ENCODE results near the gene PLXNA4.

The PLXNA4 gene

DNA sequence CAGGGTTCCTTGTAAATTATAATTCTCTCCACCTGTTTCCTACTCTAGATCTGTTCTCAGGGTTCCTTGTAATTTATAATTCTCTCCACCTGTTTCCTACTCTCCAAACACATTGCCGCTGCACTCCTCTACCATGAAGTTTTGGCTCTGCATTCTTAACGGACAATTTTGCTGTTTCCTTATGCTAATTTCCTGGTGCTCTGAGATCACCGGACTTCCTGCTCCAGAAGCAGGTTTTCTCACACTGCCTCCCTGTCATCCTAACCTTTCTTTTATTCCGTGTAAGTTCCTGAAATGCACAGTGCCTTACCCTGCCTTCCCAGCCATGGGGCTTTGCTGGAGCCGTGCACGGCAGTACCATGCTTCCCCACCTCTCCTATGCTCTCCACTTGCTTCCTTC, 256.8 kb downstream of the PLXNA4 start:
- no peak for DNase-seq (ENCODE audit: low read depth, low spot score)

DNA sequence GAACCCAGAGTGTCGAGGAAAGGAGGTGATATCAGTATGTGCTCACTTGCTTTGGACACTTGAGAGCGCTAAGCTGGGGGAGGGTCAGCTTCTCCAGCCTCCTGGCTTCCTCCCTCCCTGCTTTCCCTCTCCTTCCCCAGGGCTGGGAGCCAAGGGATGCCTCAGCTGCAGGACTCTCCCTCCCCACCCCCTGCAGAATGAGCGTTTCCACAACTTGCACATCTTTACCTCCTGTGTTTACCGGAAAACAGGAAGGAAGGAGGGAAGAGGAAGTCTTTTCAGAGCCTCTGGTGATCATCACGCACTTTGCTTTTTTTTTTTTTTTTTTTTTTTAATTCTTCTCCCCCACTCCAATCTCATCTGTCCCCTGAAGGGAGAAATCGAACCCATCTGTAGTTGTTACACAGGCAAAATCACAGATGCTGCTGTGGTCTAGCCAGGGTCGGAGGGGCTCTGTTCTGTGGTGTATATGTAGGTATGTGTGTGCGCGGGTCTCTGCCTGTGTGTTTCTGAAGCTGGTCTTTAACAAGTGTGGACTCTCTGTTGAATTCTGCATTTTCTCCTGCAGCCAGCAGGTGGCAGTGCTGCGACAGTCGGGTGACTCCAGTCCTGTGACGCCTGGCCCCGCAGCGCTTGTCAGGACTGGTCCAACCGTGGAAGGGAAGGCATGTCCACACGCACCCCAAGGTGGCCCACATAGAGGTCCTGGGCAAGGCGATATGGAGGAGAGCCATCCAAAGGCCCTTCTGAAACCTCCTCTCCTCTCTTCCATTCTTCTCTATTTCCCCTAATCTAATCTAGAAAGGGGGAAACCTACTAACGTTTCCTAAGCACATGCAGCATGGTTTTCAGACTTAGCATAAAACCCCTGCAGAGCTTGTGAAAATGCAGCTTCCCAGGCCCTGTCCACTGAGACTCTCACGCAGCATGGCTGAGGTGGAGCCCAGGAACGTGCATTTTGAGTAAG, 257.6 kb downstream of the PLXNA4 start:
- peak; percentile 86 for DNase-seq (ENCODE audit: low read depth, low spot score)

DNA sequence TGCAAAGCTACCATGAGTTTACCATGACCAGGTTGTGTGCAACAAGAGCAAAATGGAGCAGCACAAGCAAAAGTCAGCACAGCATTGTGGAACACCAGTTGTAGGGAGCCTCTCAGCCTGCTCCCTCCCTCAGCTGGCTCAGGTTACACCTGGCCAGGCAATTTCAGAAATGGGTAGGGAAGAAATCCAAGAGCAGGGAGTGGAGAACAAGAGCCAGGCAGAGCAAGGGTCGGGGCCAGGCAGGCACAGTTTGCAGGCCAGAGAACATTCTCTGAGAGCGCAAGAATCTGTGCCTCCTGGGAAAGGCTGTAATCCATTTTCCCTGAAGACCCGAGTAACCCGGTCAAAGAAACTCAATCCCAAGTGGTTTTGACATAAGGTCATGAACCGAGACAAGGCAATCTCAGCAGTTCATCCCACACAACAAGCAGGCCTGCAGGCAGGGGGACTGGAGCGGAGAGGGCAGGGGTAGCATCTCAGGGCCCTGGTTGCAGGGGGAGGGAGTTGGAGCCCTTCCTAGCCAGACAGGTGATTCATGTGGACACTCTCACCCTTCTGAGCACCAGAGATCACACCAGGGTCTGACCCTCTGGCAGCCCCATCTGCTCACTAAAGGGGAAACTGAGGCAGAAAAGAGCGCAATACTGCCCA, 258.4 kb downstream of the PLXNA4 start:
- DNase-seq (ENCODE audit: low read depth, low spot score): no peak

DNA sequence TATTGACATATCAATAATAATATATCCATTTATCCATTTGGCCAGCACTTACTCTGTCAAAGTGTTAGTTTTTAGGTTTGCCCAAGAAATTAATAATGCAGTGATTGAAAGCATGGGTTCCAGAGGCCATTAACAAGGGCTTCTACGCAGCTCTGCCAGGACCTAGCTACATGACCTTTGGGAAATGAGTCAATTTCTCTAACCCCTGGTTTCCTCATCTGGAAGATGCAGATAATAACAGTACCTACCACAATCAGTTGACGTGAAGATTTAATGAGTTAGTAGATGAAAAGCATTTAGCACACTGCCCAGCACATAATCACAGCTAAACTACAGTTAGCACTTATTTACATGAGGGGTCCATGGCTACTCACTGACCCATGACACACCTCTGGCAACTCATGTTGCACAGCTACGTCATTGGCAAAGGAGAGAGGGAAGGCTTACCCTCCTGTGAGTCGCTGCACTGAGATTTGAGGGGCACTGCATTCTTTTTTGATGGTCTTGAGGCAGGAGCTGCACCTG, 263.7 kb downstream of the PLXNA4 start:
- DNase-seq (ENCODE audit: low read depth, low spot score): no peak

DNA sequence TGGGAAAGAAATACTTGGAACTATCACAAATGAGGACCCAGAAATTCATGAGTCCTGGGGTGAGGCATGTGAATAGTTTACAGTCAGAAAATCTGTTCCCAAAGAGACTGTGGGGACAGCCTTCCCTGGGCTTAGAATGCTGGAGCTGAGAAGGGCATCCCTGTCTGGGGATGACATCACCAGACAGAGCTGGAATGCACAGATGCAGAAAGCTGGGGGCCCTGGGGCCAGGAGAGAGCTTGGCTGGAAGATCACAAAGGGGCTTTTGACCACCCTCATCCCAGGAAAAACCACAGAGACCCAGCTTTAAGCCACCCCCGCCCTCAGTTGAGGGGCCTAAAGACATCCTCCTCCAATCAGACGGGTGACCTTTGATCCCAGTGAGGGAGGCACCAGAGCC, 264.5 kb downstream of the PLXNA4 start:
- no peak for DNase-seq (ENCODE audit: low read depth, low spot score)

DNA sequence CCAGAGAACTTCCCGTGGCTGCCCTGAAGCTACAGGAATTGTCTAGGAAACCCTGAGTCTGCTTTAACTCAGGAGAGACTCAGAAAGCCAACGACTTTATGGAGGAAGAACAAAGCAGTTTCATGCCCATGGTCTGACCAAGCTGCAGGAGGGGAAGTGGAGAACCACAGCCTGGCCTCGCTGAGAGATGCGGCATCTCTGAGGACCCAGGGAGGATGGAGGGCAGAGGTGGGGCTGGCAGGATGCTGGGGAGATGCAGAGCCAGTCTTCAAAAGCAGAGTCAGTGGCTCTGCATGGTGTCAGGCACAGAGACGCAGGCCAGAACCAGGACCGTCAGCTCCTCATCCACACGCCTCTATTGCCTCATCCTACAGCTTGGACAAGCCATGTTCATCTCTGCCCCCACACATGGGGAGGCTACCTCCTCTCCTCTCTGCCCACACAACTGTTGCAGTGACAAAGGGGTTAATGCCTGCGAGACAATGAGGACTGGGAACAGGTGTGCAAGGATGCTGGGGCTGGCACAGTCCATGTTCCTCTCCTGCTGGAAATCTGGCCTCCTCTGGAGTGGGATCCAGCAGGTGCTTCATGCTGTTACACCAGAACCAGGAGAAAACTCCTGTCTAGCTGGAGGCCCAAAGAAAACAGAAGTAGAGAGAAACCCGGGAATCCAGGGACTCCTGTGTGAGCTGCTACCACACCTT, 267.0 kb downstream of the PLXNA4 start:
- no peak for DNase-seq (ENCODE audit: low read depth, low spot score)

DNA sequence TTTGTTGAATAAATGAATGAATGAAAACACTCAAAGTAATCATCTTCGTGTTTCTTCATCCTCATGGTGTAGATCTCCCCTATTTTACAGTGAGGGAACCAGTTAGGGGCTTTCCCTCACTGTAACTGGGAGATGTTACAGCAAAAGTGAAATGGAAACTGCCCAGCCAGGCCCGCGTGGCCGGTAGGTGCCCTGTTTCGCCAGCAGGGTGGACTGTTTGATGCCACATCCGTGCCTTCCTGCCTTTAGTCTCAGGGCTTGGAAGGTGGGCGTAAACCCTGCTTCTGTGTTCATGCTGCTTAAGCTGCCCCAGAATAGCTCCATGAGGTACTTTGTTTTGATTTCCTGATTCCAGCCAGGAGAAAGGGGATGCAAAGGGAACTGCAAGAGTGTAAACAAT, 268.8 kb downstream of the PLXNA4 start:
- no peak for DNase-seq (ENCODE audit: low read depth, low spot score)

DNA sequence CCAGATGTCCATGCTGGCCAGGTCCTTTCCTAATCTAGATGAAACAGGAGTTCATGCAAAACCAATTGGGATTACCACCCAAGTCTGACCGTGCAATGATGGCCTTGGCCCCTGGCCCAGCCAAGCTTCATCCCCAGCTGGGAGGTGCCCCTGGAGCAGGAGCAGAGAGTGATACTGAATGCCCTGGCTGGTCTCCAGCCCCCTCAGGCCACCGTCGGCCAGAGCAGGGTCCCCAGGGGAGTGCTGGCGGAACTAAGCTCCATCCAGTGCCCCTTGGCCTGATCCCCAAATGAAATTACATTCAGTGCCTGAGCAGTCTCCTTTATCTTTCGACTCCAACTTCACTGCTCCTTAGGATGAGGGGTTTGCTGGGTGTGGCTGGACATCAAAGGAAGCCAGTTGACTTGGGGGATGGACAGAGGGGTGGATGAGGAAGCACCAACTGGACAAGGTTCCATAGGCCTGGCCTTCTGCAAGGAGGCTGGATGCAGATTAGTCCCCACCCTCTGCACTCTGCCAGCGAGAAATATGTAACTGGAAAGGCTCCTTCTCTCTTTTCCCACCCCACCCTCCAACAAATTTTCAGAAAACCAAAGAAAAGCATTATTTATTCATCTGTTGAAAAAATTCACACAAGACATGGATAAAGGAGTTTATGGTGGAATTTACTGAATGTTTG, 275.5 kb downstream of the PLXNA4 start:
- DNase-seq (ENCODE audit: low read depth, low spot score): no peak

DNA sequence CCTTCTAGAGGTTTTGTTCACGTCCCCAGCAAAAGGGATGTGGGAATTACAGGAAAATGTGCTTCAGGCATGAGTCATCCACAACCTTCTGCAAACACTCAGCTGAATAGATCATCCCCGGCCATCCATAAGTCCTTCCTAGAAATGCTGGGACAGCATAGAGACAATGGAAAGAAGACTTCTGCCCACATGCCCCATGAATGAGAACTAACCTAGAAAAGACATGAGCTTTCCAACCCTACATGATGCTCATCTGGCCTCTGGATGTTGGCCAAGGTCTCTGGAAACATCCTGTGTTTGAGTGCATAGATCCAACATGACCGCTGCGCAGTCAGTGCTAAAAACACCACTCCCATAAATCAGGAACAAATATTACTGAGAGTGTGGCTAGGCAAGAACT, 277.5 kb downstream of the PLXNA4 start:
- no peak for DNase-seq (ENCODE audit: low read depth, low spot score)

DNA sequence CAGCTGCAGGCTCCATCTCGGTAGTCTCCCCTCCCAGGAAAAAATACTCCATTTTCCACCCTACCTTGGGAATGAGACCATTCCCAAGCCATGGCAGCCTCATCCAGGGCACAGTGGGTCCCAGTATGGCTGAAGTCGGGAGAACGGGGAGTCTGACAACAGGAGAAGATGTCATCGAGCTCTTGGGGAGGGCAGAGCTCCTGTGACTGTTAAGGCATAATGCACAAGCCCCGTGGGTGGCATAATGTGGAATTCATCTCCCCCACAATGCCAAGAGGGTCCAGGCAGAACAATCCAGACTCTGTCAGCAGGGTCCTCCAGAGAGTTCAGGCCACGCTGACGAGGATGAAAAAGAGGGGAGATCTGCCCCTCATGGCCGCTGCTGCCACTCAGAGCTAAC, 279.4 kb downstream of the PLXNA4 start:
- no peak for DNase-seq (ENCODE audit: low read depth, low spot score)

DNA sequence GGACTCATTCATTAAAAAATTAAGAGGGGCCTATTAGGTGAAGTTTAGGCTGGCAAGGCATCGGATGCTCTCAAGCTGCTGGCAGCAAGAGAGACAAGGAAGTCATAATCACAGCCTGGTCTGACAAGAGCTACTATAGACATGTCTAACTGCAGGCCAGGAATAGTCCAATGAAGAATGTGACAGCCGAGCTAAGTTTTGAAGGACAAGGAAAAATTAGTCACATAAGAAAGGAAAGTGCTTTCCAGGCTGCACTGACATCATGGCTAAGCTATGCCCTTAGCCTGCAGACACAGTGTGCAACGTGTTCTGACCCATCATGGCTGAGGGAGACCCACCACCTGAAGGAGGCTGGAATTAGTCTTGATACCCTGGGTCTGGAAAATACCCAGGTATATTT, 281.1 kb downstream of the PLXNA4 start:
- no peak for DNase-seq (ENCODE audit: low read depth, low spot score)

DNA sequence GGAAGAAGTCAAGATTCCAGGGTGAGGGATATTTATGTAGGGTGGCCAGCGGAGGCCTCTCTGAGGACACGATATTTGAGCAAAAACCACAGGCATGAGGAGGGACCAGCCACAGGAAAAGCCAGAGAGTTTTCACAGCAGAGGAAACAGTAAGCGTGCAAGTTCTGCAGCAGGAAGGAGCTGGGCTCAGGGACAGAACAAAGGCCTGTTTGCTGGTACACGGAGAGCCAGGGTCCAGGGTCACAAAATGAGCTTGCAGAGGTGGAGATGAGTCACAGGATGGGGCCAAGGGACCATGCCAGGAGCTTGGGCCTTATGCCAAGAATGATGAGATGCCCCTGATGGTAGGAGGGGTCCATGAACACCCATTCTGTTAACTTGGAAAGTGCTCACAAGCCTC, 283.5 kb downstream of the PLXNA4 start:
- no peak for DNase-seq (ENCODE audit: low read depth, low spot score)

DNA sequence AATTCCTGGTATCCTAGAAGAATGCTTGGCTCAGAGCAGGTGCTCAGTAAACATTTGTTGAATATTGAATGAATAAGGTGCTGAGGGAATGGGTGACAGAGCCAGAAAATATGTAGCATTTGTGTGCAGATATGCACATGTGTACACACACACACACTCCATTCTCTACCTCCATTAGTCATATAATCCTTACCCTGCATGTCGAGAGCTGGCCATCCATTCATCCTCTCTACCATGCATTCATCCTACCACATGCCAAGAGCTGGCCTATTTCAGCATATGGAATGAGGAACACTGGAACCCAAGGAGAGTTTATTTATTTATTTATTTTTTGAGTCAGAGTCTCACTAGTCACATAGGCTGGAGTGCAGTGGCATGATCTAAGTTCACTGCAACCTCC, 284.8 kb downstream of the PLXNA4 start:
- DNase-seq (ENCODE audit: low read depth, low spot score): no peak

DNA sequence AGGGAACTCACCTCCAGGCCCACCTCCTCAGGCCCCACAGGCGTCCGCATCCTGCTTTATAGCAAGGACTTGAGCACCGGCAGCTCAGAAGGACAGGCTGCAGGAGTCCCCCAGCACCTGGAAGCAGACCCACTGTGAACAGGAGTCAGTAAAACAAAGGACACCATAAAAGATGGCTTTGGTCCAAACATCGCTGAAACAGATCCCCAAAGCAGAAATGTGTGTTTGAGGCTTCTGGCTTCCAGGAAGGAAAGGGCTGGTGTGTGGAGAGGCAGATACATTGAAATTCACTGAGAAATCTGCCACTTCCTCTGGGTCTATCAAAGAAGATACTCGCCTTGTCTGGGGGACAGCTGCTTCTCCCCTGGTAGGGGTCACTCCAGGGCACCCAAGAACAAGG, 286.2 kb downstream of the PLXNA4 start:
- no peak for DNase-seq (ENCODE audit: low read depth, low spot score)

DNA sequence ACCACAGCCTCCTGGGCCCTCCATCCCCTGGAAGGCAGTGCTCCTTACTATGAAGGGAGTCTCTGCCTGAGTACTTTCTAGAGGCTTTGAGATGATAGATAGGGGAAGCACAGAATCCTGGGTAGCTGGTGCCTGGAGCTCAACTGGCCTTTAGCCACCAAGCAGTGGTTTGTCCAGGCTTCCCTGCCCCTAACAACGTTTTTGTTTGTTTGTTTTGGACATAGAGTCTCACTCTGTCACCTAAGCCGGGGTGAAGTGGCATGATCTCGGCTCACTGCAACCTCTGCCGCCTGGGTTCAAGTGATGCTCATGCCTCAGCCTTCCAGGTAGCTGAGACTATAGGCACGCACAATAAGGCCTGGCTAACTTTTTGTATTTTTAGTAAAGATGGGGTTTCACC, 289.4 kb downstream of the PLXNA4 start:
- no peak for DNase-seq (ENCODE audit: low read depth, low spot score)

DNA sequence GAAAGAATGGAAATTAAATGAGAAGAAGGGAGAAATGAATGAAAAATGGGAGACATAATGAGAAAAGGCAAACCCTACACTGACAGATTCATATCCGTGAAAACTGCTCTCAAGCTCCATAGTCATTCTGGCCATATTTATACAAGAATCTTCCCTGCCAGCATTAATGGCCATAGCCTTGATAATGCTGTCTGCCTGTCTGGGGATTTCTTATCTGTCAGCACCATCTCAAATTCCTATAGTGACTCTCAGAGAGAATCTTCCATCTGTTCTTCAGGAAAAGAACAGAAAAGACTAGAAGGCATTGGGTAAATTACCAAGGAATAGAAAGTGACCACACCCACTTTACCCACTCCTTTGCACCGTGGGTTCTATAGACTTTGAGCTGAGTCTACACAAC, 295.9 kb downstream of the PLXNA4 start:
- no peak for DNase-seq (ENCODE audit: low read depth, low spot score)

DNA sequence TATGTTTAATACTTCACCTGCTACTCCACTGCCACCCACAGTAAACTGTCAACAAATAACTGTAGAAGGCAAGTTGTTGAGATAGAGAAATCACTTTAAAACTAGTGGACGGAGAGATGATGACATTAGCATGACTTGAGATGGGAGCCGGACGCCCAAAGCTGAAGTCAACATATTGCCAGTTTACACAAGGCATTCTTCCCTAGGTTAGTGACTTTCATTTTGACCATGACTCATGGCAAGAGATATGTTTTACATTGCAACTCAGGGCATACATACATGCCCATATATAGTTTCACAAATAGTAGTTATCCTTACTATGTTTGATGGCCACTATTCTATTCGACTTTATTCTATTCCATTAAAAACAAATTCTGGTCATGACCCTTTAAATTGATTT, 296.6 kb downstream of the PLXNA4 start:
- DNase-seq (ENCODE audit: low read depth, low spot score): no peak

DNA sequence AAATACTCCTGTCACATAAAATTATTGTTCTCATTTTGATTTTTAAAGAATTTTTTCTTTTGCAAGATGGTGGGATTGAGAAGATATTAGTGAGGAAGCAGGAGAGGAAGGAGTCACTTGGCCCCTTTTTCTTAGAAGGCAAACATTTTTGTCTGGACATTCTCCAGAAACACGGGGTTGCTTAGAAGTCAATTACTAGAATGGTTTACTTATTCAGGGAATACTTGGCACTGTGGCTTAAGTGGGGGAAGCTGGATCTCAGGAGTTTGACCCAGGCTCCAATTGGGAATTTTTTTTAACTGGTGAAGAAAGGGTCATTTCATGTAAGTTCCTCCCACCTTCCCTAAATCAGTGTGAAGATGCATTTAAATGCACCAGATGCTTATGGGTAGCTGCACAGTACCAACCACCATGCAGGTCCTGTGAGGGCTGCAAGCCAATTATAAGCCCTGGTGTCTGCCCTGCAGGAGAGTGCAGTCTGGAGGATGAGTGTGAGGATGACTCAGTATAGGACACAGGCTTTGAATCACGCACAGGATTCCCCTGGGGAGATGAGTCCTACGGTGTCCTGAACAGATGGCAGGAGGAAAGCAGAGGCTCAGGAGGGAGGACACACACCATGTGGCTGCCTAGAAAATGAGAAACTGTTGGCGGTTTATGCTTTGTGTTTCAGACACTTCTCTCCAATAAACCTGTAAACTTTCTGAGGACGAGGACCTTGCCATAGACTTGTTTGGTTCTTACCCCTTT, 299.1 kb downstream of the PLXNA4 start:
- no peak for DNase-seq (ENCODE audit: low read depth, low spot score)

DNA sequence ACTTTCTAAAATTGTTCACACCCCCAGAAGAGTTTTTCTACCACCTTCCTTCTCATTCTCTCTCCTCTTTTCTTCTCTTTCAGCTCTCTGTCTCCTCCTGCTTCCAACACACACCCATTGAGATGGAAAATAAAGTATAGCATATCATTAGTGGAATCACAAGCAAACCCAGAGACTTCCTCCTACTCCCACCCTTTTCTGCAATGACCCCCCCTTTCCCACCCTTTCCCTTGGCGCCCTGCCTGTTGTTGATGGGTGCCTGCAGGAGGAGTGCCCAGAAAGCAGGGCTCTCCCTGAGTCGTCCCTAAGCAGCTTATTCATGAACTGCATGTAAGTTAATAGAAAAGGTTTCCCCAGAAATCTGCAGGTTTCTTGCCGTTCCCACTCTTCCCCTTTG, 300.0 kb downstream of the PLXNA4 start:
- DNase-seq (ENCODE audit: low read depth, low spot score): no peak

DNA sequence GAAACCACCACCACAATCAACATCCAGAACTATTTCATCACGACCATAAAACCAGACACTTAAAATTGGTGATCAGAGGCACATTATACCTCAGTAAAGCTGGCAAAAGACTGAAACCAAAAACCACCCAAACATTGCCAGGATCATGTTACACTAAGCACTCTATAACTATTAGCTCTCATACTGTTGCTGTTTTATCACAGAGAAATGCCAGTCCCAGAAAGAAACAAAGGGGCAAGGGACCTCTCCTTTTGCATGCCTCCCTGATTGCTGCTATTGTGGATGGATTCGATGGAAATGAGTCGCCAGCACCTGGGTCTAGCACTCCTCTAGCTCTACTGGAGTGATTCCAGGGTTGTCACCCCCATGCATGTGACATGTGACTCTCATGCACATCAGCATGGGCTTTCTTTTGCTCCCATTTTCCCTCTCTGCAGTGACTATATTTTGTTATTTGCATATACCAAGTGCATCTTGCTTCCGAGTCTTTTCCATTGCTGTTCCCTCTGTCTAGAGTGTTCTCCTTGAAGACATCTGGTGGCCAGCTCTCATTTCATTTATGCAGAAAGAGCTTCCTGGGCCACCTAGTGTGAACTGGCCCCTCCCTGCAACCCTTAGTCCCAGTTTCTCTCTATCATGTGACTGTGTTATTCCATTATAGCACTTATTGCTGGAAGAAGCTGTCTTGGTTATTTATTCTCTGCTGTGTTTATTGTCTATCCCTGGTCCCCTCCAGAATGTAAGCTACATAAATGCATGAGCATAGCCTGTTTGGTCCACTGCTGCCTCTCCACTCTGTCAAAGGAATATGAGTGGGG, 300.6 kb downstream of the PLXNA4 start:
- no peak for DNase-seq (ENCODE audit: low read depth, low spot score)
